IMR-90 (cell line): ENCODE data around the gene TANGO6. TPM values are rescaled to one million over a fixed set of nuclear protein-coding genes. Genes with fewer than 3 reads are reported as not detected.

ENCODE experiments used
- ATAC-seq: fragments of 200-7000 bp; cut with Tn5 transposase; 2 replicates; pipeline ENCODE4 v1.9.1; 2020; ENCODE audit warnings: low read depth, mild to moderate bottlenecking, moderate library complexity
- BruUV-seq: library from RNA; stranded (reverse); fragments of 400-500 nt; replicated peaks from 2 replicates; lab custom pipeline; 2021; lab: Mats Ljungman, UMichigan
- CTCF ChIA-PET: fragments of 300-600 bp; formaldehyde crosslinking; extraction: SDS; loops from one replicate; lab custom pipeline; 2021; ENCODE audit warnings: antibody characterized with exemption; lab: Yijun Ruan, JAX
- POLR2A ChIA-PET: fragments of 300-600 bp; sonication (Branson Sonifier 250); formaldehyde crosslinking; loops from one replicate; lab custom pipeline; 2022; ENCODE audit warnings: antibody characterized with exemption; ENCODE audit not compliant: unreplicated experiment; lab: Charles Lee
- DNase-seq: peaks from one replicate; pipeline ENCODE4 v3.0.0; 2013
- H2AFZ ChIP-seq: replicated peaks from 2 replicates; pipeline ENCODE3; 2013; ENCODE audit warnings: low read length, mild to moderate bottlenecking; ENCODE audit not compliant: poor library complexity
- H2AK5ac ChIP-seq: 2 replicates; pipeline ENCODE4 v1.6.1; 2013; ENCODE audit warnings: low read depth, low read length, inconsistent platforms
- H2AK9ac ChIP-seq: replicated peaks from 2 replicates; pipeline ENCODE3; 2013; ENCODE audit warnings: mild to moderate bottlenecking, low read depth, low read length, moderate library complexity; ENCODE audit not compliant: poor library complexity
- H2BK120ac ChIP-seq: 2 replicates; pipeline ENCODE4 v1.6.1; 2013; ENCODE audit warnings: low read depth, low read length, inconsistent platforms
- H2BK15ac ChIP-seq: 3 replicates; pipeline ENCODE4 v1.6.1; 2013; ENCODE audit warnings: low read depth, low read length, inconsistent platforms
- H2BK20ac ChIP-seq: 2 replicates; pipeline ENCODE4 v1.6.1; 2013; ENCODE audit warnings: low read depth, mild to moderate bottlenecking, inconsistent platforms, low read length, moderate library complexity
- H2BK5ac ChIP-seq: 2 replicates; pipeline ENCODE4 v1.6.1; 2013; ENCODE audit warnings: mild to moderate bottlenecking, low read depth, low read length, inconsistent platforms; ENCODE audit not compliant: poor library complexity, severe bottlenecking
- H3K14ac ChIP-seq: replicated peaks from 2 replicates; pipeline ENCODE4 v1.6.1; 2013; ENCODE audit warnings: low read depth, low read length, inconsistent platforms
- H3K18ac ChIP-seq: 2 replicates; pipeline ENCODE4 v1.6.1; 2013; ENCODE audit warnings: low read depth, low read length, control low read depth
- H3K23ac ChIP-seq: 2 replicates; pipeline ENCODE4 v1.6.1; 2013; ENCODE audit warnings: low read depth, low read length, inconsistent platforms
- H3K27ac ChIP-seq: 2 replicates; pipeline ENCODE4 v1.5.1; 2013; ENCODE audit warnings: mild to moderate bottlenecking, control low read depth, low read length; ENCODE audit not compliant: insufficient read depth
- H3K27me3 ChIP-seq: 2 replicates; pipeline ENCODE4 v1.6.1; 2013; ENCODE audit warnings: low read length; ENCODE audit not compliant: control insufficient read depth, insufficient read depth
- H3K36me3 ChIP-seq: 2 replicates; pipeline ENCODE4 v1.6.1; 2013; ENCODE audit warnings: low read length, mixed read lengths; ENCODE audit not compliant: control insufficient read depth, insufficient read depth
- H3K4ac ChIP-seq: 2 replicates; pipeline ENCODE4 v1.6.1; 2013; ENCODE audit warnings: low read depth, low read length, inconsistent platforms
- H3K4me1 ChIP-seq: 2 replicates; pipeline ENCODE4 v1.6.1; 2013; ENCODE audit warnings: low read length, mixed read lengths; ENCODE audit not compliant: control insufficient read depth, insufficient read depth
- H3K4me2 ChIP-seq: 2 replicates; pipeline ENCODE4 v1.6.1; 2013; ENCODE audit warnings: low read depth, mild to moderate bottlenecking, control low read depth, low read length, moderate library complexity
- H3K4me3 ChIP-seq: 2 replicates; pipeline ENCODE4 v1.5.1; 2013; ENCODE audit warnings: low read depth, mild to moderate bottlenecking, control low read depth, low read length, moderate library complexity; ENCODE audit not compliant: insufficient read depth
- H3K56ac ChIP-seq: 2 replicates; pipeline ENCODE4 v1.6.1; 2013; ENCODE audit warnings: low read length, inconsistent platforms; ENCODE audit not compliant: insufficient read depth; ENCODE audit errors: extremely low read depth
- H3K79me1 ChIP-seq, 2 experiments: 2 replicates each; pipeline ENCODE4 v1.6.1; 2013; ENCODE audit warnings: low read length in 2 of 2, inconsistent platforms in 1 of 2, low read depth in 1 of 2
- H3K9ac ChIP-seq: 2 replicates; pipeline ENCODE4 v1.6.1; 2013; ENCODE audit warnings: low read depth, low read length, control low read depth
- H3K9me1 ChIP-seq: 2 replicates; pipeline ENCODE4 v1.6.1; 2013; ENCODE audit warnings: low read length, inconsistent platforms; ENCODE audit not compliant: insufficient read depth
- H3K9me3 ChIP-seq: 2 replicates; pipeline ENCODE4 v1.6.1; 2013; ENCODE audit warnings: low read length; ENCODE audit not compliant: control insufficient read depth, insufficient read depth
- H4K20me1 ChIP-seq: 2 replicates; pipeline ENCODE4 v1.6.1; 2013; ENCODE audit warnings: low read length, inconsistent platforms; ENCODE audit not compliant: insufficient read depth
- H4K5ac ChIP-seq: 2 replicates; pipeline ENCODE4 v1.6.1; 2013; ENCODE audit warnings: mild to moderate bottlenecking, low read depth, low read length, control low read depth
- H4K8ac ChIP-seq, 2 experiments: 2 replicates each; pipeline ENCODE4 v1.6.1; 2013; ENCODE audit warnings: low read depth in 2 of 2, low read length in 2 of 2, control low read depth in 1 of 2, inconsistent platforms in 1 of 2
- H4K91ac ChIP-seq: 2 replicates; pipeline ENCODE4 v1.6.1; 2013; ENCODE audit warnings: low read depth, low read length, inconsistent platforms; ENCODE audit not compliant: insufficient read depth
- BHLHE40 ChIP-seq: fragments of 150-350 bp; IDR thresholded peaks from 2 replicates; pipeline ENCODE4 v1.6.1; 2016; ENCODE audit warnings: mild to moderate bottlenecking, low read depth, low read length
- CEBPB ChIP-seq: IDR thresholded peaks from 2 replicates; pipeline ENCODE4 v1.6.1; 2012; ENCODE audit warnings: low read depth, low read length, improper control_type of control experiment
- CHD1 ChIP-seq: IDR thresholded peaks from 2 replicates; pipeline ENCODE4 v1.6.1; 2012; ENCODE audit warnings: low read depth, low read length, improper control_type of control experiment
- FOS ChIP-seq: fragments of 150-350 bp; IDR thresholded peaks from 2 replicates; pipeline ENCODE4 v1.6.1; 2016; ENCODE audit warnings: low read depth, low read length
- MAFK ChIP-seq: IDR thresholded peaks from 2 replicates; pipeline ENCODE4 v1.6.1; 2012; ENCODE audit warnings: low read depth, low read length, improper control_type of control experiment
- MAZ ChIP-seq: IDR thresholded peaks from 2 replicates; pipeline ENCODE4 v1.6.1; 2012; ENCODE audit warnings: low read depth, mild to moderate bottlenecking, low read length, improper control_type of control experiment, moderate library complexity, borderline replicate concordance
- MXI1 ChIP-seq: IDR thresholded peaks from 2 replicates; pipeline ENCODE4 v1.6.1; 2012; ENCODE audit warnings: low read depth, mild to moderate bottlenecking, low read length, moderate library complexity, borderline replicate concordance
- NFE2L2 ChIP-seq: fragments of 150-350 bp; IDR thresholded peaks from 2 replicates; pipeline ENCODE4 v1.6.1; 2016; ENCODE audit warnings: low read depth, mild to moderate bottlenecking, low read length
- POLR2A ChIP-seq: IDR thresholded peaks from 2 replicates; pipeline ENCODE4 v1.6.1; 2012; ENCODE audit warnings: mild to moderate bottlenecking, low read depth, low read length
- RAD21 ChIP-seq: IDR thresholded peaks from 2 replicates; pipeline ENCODE4 v1.6.1; 2012; ENCODE audit warnings: low read length, improper control_type of control experiment
- RCOR1 ChIP-seq: IDR thresholded peaks from 2 replicates; pipeline ENCODE4 v1.6.1; 2012; ENCODE audit warnings: mild to moderate bottlenecking, low read length, improper control_type of control experiment; ENCODE audit not compliant: insufficient replicate concordance
- RFX5 ChIP-seq: IDR thresholded peaks from 2 replicates; pipeline ENCODE4 v1.8.0; 2012; ENCODE audit warnings: low read depth, mild to moderate bottlenecking, low read length, moderate library complexity
- SMC3 ChIP-seq: fragments of 150-350 bp; IDR thresholded peaks from 2 replicates; pipeline ENCODE4 v1.6.1; 2016; ENCODE audit warnings: low read depth, mild to moderate bottlenecking, antibody characterized with exemption, low read length, moderate library complexity
- USF2 ChIP-seq: fragments of 150-350 bp; IDR thresholded peaks from 2 replicates; pipeline ENCODE4 v1.6.1; 2017; ENCODE audit warnings: mild to moderate bottlenecking, antibody characterized with exemption, low read length, low read depth
- WGBS, 2 experiments: methylation state at CpG; one replicate each; pipeline versions ENCODE4 v1.1.5 to v1.1.7; 2013; ENCODE audit warnings: missing lambda C conversion rate in 2 of 2; ENCODE audit not compliant: insufficient read length in 1 of 2; ENCODE audit errors: extremely low coverage in 2 of 2; 5-methylcytosine and 5-hydroxymethylcytosine counted together
- dilution Hi-C: fragments of 300-500 bp; cut with HindIII; formaldehyde crosslinking; loops from one replicate; pipeline ENCODE4 v1.14.3; 2018; ENCODE audit warnings: low sequenced_read_pairs; ENCODE audit not compliant: unreplicated experiment
- in situ Hi-C: fragments of 300-500 bp; cut with MboI; formaldehyde crosslinking; loops from 3 replicates; pipeline ENCODE4 v1.14.3; 2019; ENCODE audit warnings: low sequenced_read_pairs, inconsistent platforms, mixed read lengths
- intact Hi-C: fragments of 100-400 bp; cut with micrococcal nuclease; formaldehyde crosslinking; loops from 2 replicates; pipeline ENCODE4 v1.10.0; 2022
- polyA plus RNA-seq, 3 experiments: library from polyadenylated mRNA; depleted of rRNA; stranded (reverse); fragments of >200 nt; gene quantifications; 2 replicates each; pipeline ENCODE4 v1.2.3, GENCODE V29; 2012; ENCODE audit warnings: low replicate concordance in 1 of 3
- total RNA-seq: library from RNA; depleted of rRNA; stranded (reverse); fragments of >200 nt; gene quantifications from 2 replicates; pipeline ENCODE4 v1.2.3, GENCODE V29; 2012
- TF ChIP-seq, protein P1 (sequence below): conservative IDR thresholded peaks from 2 replicates; pipeline ENCODE4 v1.5.1; 2012; ENCODE audit warnings: mild to moderate bottlenecking, low read depth, low read length, improper control_type of control experiment
- TF ChIP-seq, protein P2 (sequence below): fragments of 150-350 bp; IDR thresholded peaks from 2 replicates; pipeline ENCODE4 v1.6.1; 2016; ENCODE audit warnings: low read depth, mild to moderate bottlenecking, low read length, moderate library complexity, borderline replicate concordance

The TANGO6 gene
- total and polyA plus RNA-seq, 2 of the 4 experiments (the other 2 are of a cell fraction): 6.7 to 22.4 TPM

DNA sequence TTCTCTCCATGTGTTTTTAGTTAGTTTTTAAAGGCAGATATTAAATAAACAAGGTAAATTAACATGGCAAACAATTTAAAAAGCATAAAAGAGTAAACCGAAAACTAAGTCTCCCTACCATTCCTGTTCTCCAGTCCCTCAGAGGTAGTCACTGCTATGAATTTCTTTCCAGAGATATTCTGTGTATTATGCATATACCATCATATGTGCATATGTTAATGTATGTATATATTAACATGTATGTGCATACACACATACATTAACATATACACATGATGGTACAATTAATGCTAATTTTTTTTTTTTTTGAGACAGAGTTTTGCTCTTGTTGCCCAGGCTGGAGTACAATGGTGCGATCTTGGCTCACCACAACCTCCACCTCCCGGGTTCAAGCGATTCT is 32.5 kb downstream of the TANGO6 start:
- H3K27me3 ChIP-seq: no peaks in the 10 kb centered on the region
- no peak overlapping the region for H3K56ac ChIP-seq
- no peak for ATAC-seq
- no peak for TF ChIP-seq RFX5
- no peak for TF ChIP-seq FOS
- TF ChIP-seq, protein P1, sequence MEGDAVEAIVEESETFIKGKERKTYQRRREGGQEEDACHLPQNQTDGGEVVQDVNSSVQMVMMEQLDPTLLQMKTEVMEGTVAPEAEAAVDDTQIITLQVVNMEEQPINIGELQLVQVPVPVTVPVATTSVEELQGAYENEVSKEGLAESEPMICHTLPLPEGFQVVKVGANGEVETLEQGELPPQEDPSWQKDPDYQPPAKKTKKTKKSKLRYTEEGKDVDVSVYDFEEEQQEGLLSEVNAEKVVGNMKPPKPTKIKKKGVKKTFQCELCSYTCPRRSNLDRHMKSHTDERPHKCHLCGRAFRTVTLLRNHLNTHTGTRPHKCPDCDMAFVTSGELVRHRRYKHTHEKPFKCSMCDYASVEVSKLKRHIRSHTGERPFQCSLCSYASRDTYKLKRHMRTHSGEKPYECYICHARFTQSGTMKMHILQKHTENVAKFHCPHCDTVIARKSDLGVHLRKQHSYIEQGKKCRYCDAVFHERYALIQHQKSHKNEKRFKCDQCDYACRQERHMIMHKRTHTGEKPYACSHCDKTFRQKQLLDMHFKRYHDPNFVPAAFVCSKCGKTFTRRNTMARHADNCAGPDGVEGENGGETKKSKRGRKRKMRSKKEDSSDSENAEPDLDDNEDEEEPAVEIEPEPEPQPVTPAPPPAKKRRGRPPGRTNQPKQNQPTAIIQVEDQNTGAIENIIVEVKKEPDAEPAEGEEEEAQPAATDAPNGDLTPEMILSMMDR: no peak
- no peak for TF ChIP-seq RAD21
- no peak for TF ChIP-seq CHD1
- TF ChIP-seq, protein P2, sequence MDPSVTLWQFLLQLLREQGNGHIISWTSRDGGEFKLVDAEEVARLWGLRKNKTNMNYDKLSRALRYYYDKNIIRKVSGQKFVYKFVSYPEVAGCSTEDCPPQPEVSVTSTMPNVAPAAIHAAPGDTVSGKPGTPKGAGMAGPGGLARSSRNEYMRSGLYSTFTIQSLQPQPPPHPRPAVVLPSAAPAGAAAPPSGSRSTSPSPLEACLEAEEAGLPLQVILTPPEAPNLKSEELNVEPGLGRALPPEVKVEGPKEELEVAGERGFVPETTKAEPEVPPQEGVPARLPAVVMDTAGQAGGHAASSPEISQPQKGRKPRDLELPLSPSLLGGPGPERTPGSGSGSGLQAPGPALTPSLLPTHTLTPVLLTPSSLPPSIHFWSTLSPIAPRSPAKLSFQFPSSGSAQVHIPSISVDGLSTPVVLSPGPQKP: no peak
- no peak for TF ChIP-seq USF2
- TF ChIP-seq RCOR1: no peak
- TF ChIP-seq MXI1: no peak
- no peak for TF ChIP-seq CEBPB
- no peak for TF ChIP-seq SMC3
- TF ChIP-seq POLR2A: no peak
- TF ChIP-seq MAFK: no peak
- no peak for TF ChIP-seq NFE2L2
- no peak for TF ChIP-seq MAZ
- no peak for TF ChIP-seq BHLHE40
- no peak overlapping the region for H3K4me3 ChIP-seq
- WGBS, 2 experiments: no CpG with 5 or more reads among the region's 4 CpGs
- H3K14ac ChIP-seq: no peak overlapping the region
- no peak overlapping the region for H2AK9ac ChIP-seq
- H3K4me2 ChIP-seq: no peak overlapping the region
- no peaks in the 10 kb centered on the region for H3K79me1 ChIP-seq
- in situ Hi-C loops: no loop called here
- H4K5ac ChIP-seq: no peak overlapping the region
- peaks cover 12% of the 10 kb centered on the region for H3K36me3 ChIP-seq
- H3K4ac ChIP-seq: no peak overlapping the region
- no peaks in the 10 kb centered on the region for H3K4me1 ChIP-seq
- H2BK20ac ChIP-seq: no peak overlapping the region
- H3K9me1 ChIP-seq: no peaks in the 10 kb centered on the region
- H4K91ac ChIP-seq: no peak overlapping the region
- POLR2A ChIA-PET: no interaction called here
- no peak overlapping the region for H2AK5ac ChIP-seq
- H3K9me3 ChIP-seq: no peaks in the 10 kb centered on the region
- no peak overlapping the region for H2BK15ac ChIP-seq
- intact Hi-C loops: no loop called here
- CTCF ChIA-PET: interaction anchor here (0.7 kb wide), 1 partner anchor 355 kb away, joined by 3 read pairs; no protein-coding TSS in a partner anchor
- no peak for DNase-seq
- BruUV-seq: no TSS peak
- H3K27ac ChIP-seq: no peak overlapping the region
- H4K20me1 ChIP-seq: no peaks in the 10 kb centered on the region
- no peak overlapping the region for H2AFZ ChIP-seq
- no peak overlapping the region for H3K23ac ChIP-seq
- no peak overlapping the region for H3K18ac ChIP-seq
- dilution Hi-C loops: no loop called here
- no peak overlapping the region for H2BK120ac ChIP-seq
- H3K9ac ChIP-seq: no peak overlapping the region
- no peak overlapping the region for H2BK5ac ChIP-seq
- no peak overlapping the region for H4K8ac ChIP-seq
